HepG2 (cell line): ENCODE results near the gene ZNF772. TPM values are rescaled to one million over a fixed set of nuclear protein-coding genes. Genes with fewer than 3 reads are reported as not detected.

Experiments
- GLMP ChIP-seq: sonication (generic); formaldehyde crosslinking; IDR thresholded peaks from 2 replicates; pipeline ENCODE4 v1.9.0; 2021; ENCODE audit warnings: missing genetic modification reagents, mild to moderate bottlenecking, borderline replicate concordance
- HNRNPL ChIP-seq: fragments of 200-400 bp; formaldehyde crosslinking; IDR thresholded peaks from 2 replicates; pipeline ENCODE4 v1.6.1; 2017; ENCODE audit warnings: mild to moderate bottlenecking, low read depth, low read length
- HOXA5 ChIP-seq: sonication (generic); formaldehyde crosslinking; IDR thresholded peaks from 2 replicates; pipeline ENCODE4 v1.4.0; 2020; ENCODE audit warnings: missing genetic modification reagents
- KLF13 ChIP-seq: sonication (generic); formaldehyde crosslinking; IDR thresholded peaks from 2 replicates; pipeline ENCODE4 v1.4.0; 2020; ENCODE audit warnings: mild to moderate bottlenecking, missing genetic modification reagents
- NCOA2 ChIP-seq: sonication (generic); formaldehyde crosslinking; IDR thresholded peaks from 2 replicates; pipeline ENCODE4 v1.8.0; 2022; ENCODE audit warnings: inconsistent platforms
- ONECUT2 ChIP-seq: sonication (generic); formaldehyde crosslinking; IDR thresholded peaks from 2 replicates; pipeline ENCODE4 v1.4.0; 2020; ENCODE audit warnings: missing genetic modification reagents
- PAWR ChIP-seq: sonication (generic); formaldehyde crosslinking; IDR thresholded peaks from 2 replicates; pipeline ENCODE4 v1.4.0; 2020; ENCODE audit warnings: missing genetic modification reagents, mild to moderate bottlenecking, borderline replicate concordance
- PHF21A ChIP-seq: sonication (generic); formaldehyde crosslinking; IDR thresholded peaks from 2 replicates; pipeline ENCODE4 v1.5.0; 2020; ENCODE audit warnings: mild to moderate bottlenecking, missing genetic modification reagents
- POLR2G ChIP-seq: fragments of 200-400 bp; formaldehyde crosslinking; IDR thresholded peaks from 2 replicates; pipeline ENCODE4 v1.6.1; 2018; ENCODE audit warnings: mild to moderate bottlenecking, low read depth, low read length, moderate library complexity
- RELA ChIP-seq: sonication (generic); formaldehyde crosslinking; IDR thresholded peaks from 2 replicates; pipeline ENCODE4 v1.4.0; 2020; ENCODE audit warnings: missing genetic modification reagents
- SOX6 ChIP-seq, 2 experiments: fragments of 450-650 bp in 1 of 2; sonication (generic) in 1 of 2; formaldehyde crosslinking in 1 of 2; IDR thresholded peaks; 2 replicates each; pipeline versions ENCODE4 v1.4.0 to v1.6.1; 2017 to 2020; ENCODE audit warnings: antibody characterized with exemption in 1 of 2, mild to moderate bottlenecking in 1 of 2, missing genetic modification reagents in 1 of 2
- SP140L ChIP-seq: sonication (generic); formaldehyde crosslinking; IDR thresholded peaks from 2 replicates; pipeline ENCODE4 v1.4.0; 2020; ENCODE audit warnings: missing genetic modification reagents, borderline replicate concordance
- ZBTB7A ChIP-seq: sonication (generic); formaldehyde crosslinking; IDR thresholded peaks from 2 replicates; pipeline ENCODE4 v1.8.0; 2022; ENCODE audit warnings: mild to moderate bottlenecking, missing genetic modification reagents
- ZNF770 ChIP-seq: sonication (generic); formaldehyde crosslinking; IDR thresholded peaks from 2 replicates; pipeline ENCODE4 v1.5.0; 2020; ENCODE audit warnings: mild to moderate bottlenecking, missing genetic modification reagents
- polyA plus RNA-seq, 8 experiments: library from polyadenylated mRNA; depleted of rRNA in 3 of 8; stranded (reverse) in 7 of 8; unstranded in 1 of 8; fragments of >200 nt; fragmentation: Illumina TruSeq in 4 of 8; extraction: Trizol in 4 of 8; gene quantifications; 2 replicates each; pipeline versions ENCODE4 v1.2.1 to v1.2.3, GENCODE V29; 2011 to 2016; ENCODE audit warnings: low read depth in 4 of 8, missing spikeins in 1 of 8, mixed read lengths in 1 of 8; ENCODE audit not compliant: insufficient read depth in 1 of 8
- total RNA-seq, 5 experiments: library from RNA; depleted of rRNA; stranded (reverse); fragments of >200 nt; fragmentation: Illumina TruSeq; extraction: Trizol; gene quantifications; 2 replicates each; pipeline ENCODE4 v1.2.3, GENCODE V29; 2016; ENCODE audit warnings: low read depth in 1 of 5
- TF ChIP-seq, protein P1 (sequence below): sonication (generic); formaldehyde crosslinking; IDR thresholded peaks from 2 replicates; pipeline ENCODE4 v1.5.1; 2020; ENCODE audit warnings: mild to moderate bottlenecking, missing genetic modification reagents
- TF ChIP-seq, protein P2 (sequence below): fragments of 450-650 bp; IDR thresholded peaks from 2 replicates; pipeline ENCODE4 v1.6.1; 2016
- TF ChIP-seq, protein P3 (sequence below): sonication (generic); formaldehyde crosslinking; IDR thresholded peaks from 2 replicates; pipeline ENCODE4 v1.8.0; 2022; ENCODE audit warnings: missing genetic modification reagents, low read depth, mild to moderate bottlenecking, borderline replicate concordance
- TF ChIP-seq, protein P4 (sequence below): IDR thresholded peaks from 2 replicates; pipeline ENCODE4 v1.6.1; 2016; ENCODE audit warnings: missing compliant biosample characterization, missing genetic modification reagents, borderline replicate concordance

Gene ZNF772
- total and polyA plus RNA-seq, 2 of the 13 experiments (the other 11 are each of a cell fraction or from before 2014, with no cell fraction given): 3.1 to 17.2 TPM

- TF ChIP-seq SOX6 (IDR thresholded peaks at IDR 0.05) (no peak), SOX6 (CRISPR knock-in tag; IDR thresholded peaks at IDR 0.05) (no peak; the same call in 1 of the 2 replicates), KLF13 (CRISPR knock-in tag) (no peak), ZBTB7A (CRISPR knock-in tag) (peak; percentile 37; the same call in 1 of the 2 replicates), RELA (no peak), PHF21A (CRISPR knock-in tag) (no peak), HNRNPL (no peak), ONECUT2 (CRISPR knock-in tag) (no peak), POLR2G (peak; percentile 79), SP140L (CRISPR knock-in tag) (no peak; the same call in 1 of the 2 replicates), NCOA2 (0 out of 2 replicates have a peak, but pooled peaks have one; percentile 6), PAWR (CRISPR knock-in tag) (no peak), HOXA5 (no peak), GLMP (no peak), ZNF770 (CRISPR knock-in tag) (no peak)
- TF ChIP-seq, protein P1, sequence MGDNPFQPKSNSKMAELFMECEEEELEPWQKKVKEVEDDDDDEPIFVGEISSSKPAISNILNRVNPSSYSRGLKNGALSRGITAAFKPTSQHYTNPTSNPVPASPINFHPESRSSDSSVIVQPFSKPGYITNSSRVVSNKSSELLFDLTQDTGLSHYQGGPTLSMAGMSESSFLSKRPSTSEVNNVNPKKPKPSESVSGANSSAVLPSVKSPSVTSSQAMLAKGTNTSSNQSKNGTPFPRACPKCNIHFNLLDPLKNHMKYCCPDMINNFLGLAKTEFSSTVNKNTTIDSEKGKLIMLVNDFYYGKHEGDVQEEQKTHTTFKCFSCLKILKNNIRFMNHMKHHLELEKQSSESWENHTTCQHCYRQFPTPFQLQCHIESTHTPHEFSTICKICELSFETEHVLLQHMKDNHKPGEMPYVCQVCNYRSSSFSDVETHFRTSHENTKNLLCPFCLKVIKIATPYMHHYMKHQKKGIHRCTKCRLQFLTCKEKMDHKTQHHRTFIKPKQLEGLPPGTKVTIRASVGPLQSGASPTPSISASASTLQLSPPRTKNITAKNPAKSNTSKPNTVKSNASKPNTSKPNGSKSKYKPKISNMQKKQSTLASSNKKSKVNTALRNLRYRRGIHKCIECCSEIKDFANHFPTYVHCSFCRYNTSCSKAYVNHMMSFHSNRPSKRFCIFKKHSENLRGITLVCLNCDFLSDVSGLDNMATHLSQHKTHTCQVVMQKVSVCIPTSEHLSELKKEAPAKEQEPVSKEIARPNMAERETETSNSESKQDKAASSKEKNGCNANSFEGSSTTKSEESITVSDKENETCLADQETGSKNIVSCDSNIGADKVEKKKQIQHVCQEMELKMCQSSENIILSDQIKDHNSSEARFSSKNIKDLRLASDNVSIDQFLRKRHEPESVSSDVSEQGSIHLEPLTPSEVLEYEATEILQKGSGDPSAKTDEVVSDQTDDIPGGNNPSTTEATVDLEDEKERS (CRISPR knock-in tag): peak; percentile 73; the same call in 1 of the 2 replicates
- TF ChIP-seq, protein P2, sequence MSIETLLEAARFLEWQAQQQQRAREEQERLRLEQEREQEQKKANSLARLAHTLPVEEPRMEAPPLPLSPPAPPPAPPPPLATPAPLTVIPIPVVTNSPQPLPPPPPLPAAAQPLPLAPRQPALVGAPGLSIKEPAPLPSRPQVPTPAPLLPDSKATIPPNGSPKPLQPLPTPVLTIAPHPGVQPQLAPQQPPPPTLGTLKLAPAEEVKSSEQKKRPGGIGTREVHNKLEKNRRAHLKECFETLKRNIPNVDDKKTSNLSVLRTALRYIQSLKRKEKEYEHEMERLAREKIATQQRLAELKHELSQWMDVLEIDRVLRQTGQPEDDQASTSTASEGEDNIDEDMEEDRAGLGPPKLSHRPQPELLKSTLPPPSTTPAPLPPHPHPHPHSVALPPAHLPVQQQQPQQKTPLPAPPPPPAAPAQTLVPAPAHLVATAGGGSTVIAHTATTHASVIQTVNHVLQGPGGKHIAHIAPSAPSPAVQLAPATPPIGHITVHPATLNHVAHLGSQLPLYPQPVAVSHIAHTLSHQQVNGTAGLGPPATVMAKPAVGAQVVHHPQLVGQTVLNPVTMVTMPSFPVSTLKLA: no peak
- TF ChIP-seq, protein P3, sequence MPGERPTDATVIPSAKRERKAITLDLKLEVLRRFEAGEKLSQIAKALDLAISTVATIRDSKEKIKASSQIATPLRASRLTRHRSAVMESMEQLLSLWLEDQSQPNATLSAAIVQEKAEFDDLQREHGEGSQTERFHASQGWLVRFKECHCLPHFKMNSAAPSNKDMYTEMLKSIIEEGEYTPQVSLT (CRISPR knock-in tag): no peak
- TF ChIP-seq, protein P4, sequence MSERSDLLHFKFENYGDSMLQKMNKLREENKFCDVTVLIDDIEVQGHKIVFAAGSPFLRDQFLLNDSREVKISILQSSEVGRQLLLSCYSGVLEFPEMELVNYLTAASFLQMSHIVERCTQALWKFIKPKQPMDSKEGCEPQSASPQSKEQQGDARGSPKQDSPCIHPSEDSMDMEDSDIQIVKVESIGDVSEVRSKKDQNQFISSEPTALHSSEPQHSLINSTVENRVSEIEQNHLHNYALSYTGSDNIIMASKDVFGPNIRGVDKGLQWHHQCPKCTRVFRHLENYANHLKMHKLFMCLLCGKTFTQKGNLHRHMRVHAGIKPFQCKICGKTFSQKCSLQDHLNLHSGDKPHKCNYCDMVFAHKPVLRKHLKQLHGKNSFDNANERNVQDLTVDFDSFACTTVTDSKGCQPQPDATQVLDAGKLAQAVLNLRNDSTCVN: 0 out of 2 replicates have a peak, but pooled peaks have one; percentile 47
These were observed at the start of gene ZNF772 (continued) for GRCh38 chr19:57477191-57478008.
